Germinal center (tissue), 1 donor: ENCODE data around the gene RBMX2.

Experiments used
- DNase-seq: peaks from one replicate; pipeline ENCODE4 v3.0.0; 2012; ENCODE audit warnings: mixed read lengths, low spot score

RBMX2 gene

DNA sequence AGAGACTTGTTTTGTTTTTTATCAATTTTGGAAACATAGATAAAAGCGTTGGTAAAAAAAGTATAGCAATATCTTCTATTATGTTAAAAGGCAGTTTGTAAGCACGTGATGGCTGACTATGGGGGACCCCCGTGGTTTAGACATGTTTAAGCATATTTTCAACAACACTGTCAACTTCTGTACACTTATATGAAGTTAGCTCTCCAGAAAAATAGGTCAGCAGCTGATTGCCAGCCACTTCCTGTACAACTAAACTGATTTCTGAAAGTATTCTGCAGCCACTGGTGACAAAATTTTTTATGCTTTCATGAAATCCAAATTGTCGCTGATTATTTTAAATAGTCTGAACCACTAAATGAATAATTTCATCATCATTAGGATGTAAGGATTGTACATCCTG lies 45.2 kb downstream of the RBMX2 start:
- no peak for DNase-seq
